H9 (cell line): ENCODE measurements around the gene C17orf113. TPM values are rescaled to one million over a fixed set of nuclear protein-coding genes. Genes with fewer than 3 reads are reported as not detected.
A peak's percentile ranks its signal among the peaks of the same experiment; 100 is the strongest.

ENCODE experiments used
- DNase-seq: peaks from one replicate; pipeline ENCODE4 v3.0.0-alpha.2; 2017
- H2AFZ ChIP-seq: one replicate; pipeline ENCODE4 v1.6.1; 2013; ENCODE audit warnings: mild to moderate bottlenecking, low read length, control low read depth, moderate library complexity
- H2AK5ac ChIP-seq: 2 replicates; pipeline ENCODE4 v1.6.1; 2013; ENCODE audit warnings: low read length, control low read depth, mixed read lengths; ENCODE audit not compliant: insufficient read length
- H2BK120ac ChIP-seq: one replicate; pipeline ENCODE4 v1.6.1; 2013; ENCODE audit warnings: low read depth, mild to moderate bottlenecking, low read length, control low read depth, inconsistent platforms; ENCODE audit not compliant: poor library complexity, severe bottlenecking
- H2BK12ac ChIP-seq: 2 replicates; pipeline ENCODE4 v1.6.1; 2013; ENCODE audit warnings: low read length, control low read depth, mixed read lengths, low read depth; ENCODE audit not compliant: insufficient read length
- H2BK15ac ChIP-seq: 2 replicates; pipeline ENCODE4 v1.6.1; 2013; ENCODE audit warnings: low read depth, low read length, control low read depth
- H2BK20ac ChIP-seq: one replicate; pipeline ENCODE4 v1.6.1; 2013; ENCODE audit warnings: low read depth, mild to moderate bottlenecking, low read length, control low read depth, inconsistent platforms; ENCODE audit not compliant: poor library complexity, severe bottlenecking
- H2BK5ac ChIP-seq: 2 replicates; pipeline ENCODE4 v1.6.1; 2013; ENCODE audit warnings: low read length, control low read depth, mixed read lengths; ENCODE audit not compliant: insufficient read length
- H3K14ac ChIP-seq: 2 replicates; pipeline ENCODE4 v1.6.1; 2013; ENCODE audit warnings: low read length, control low read depth; ENCODE audit not compliant: insufficient read depth
- H3K18ac ChIP-seq: 2 replicates; pipeline ENCODE4 v1.6.1; 2013; ENCODE audit warnings: low read depth, mild to moderate bottlenecking, mixed read lengths, low read length, control low read depth; ENCODE audit not compliant: insufficient read length
- H3K23ac ChIP-seq: 2 replicates; pipeline ENCODE4 v1.6.1; 2013; ENCODE audit warnings: low read length, control low read depth, mixed read lengths, low read depth; ENCODE audit not compliant: insufficient read length
- H3K23me2 ChIP-seq: 2 replicates; pipeline ENCODE4 v1.6.1; 2013; ENCODE audit warnings: low read depth, mild to moderate bottlenecking, mixed read lengths, low read length, control low read depth; ENCODE audit not compliant: insufficient read length, poor library complexity, severe bottlenecking
- H3K27ac ChIP-seq: 2 replicates; pipeline ENCODE4 v1.5.1; 2013; ENCODE audit warnings: low read length, control low read depth, mixed read lengths, low read depth; ENCODE audit not compliant: insufficient read length
- H3K27me3 ChIP-seq: 2 replicates; pipeline ENCODE4 v1.6.1; 2013; ENCODE audit warnings: low read length, control low read depth, inconsistent platforms; ENCODE audit not compliant: insufficient read depth
- H3K4ac ChIP-seq: 2 replicates; pipeline ENCODE4 v1.6.1; 2013; ENCODE audit warnings: low read depth, mild to moderate bottlenecking, control low read depth, inconsistent platforms, low read length, moderate library complexity
- H3K4me1 ChIP-seq: 2 replicates; pipeline ENCODE4 v1.6.1; 2013; ENCODE audit warnings: low read length, control low read depth, inconsistent platforms; ENCODE audit not compliant: insufficient read depth
- H3K4me2 ChIP-seq: 2 replicates; pipeline ENCODE4 v1.6.1; 2013; ENCODE audit warnings: low read length, control low read depth, mixed read lengths; ENCODE audit not compliant: insufficient read length, insufficient read depth
- H3K56ac ChIP-seq: 2 replicates; pipeline ENCODE4 v1.6.1; 2013; ENCODE audit warnings: low read depth, mild to moderate bottlenecking, mixed read lengths, low read length, control low read depth; ENCODE audit not compliant: insufficient read length
- H3K79me1 ChIP-seq: 2 replicates; pipeline ENCODE4 v1.6.1; 2013; ENCODE audit warnings: low read depth, mild to moderate bottlenecking, moderate library complexity, low read length, control low read depth, inconsistent platforms; ENCODE audit not compliant: insufficient read depth, poor library complexity, severe bottlenecking
- H3K79me2 ChIP-seq: 2 replicates; pipeline ENCODE4 v1.6.1; 2013; ENCODE audit warnings: low read length, control low read depth, inconsistent platforms; ENCODE audit not compliant: insufficient read depth
- H3K9ac ChIP-seq: 2 replicates; pipeline ENCODE4 v1.6.1; 2013; ENCODE audit warnings: low read length, control low read depth, mixed read lengths; ENCODE audit not compliant: insufficient read length; ENCODE audit errors: extremely low read depth
- H3K9me3 ChIP-seq: one replicate; pipeline ENCODE4 v1.6.1; 2013; ENCODE audit warnings: low read depth, low read length, inconsistent platforms; ENCODE audit not compliant: control insufficient read depth
- H3T11ph ChIP-seq: one replicate; pipeline ENCODE4 v1.6.1; 2013; ENCODE audit warnings: mild to moderate bottlenecking, low read length, control low read depth, inconsistent platforms
- H4K20me1 ChIP-seq: one replicate; pipeline ENCODE4 v1.6.1; 2013; ENCODE audit not compliant: control insufficient read depth, insufficient read length, insufficient read depth
- H4K5ac ChIP-seq: 2 replicates; pipeline ENCODE4 v1.6.1; 2013; ENCODE audit warnings: low read depth, mild to moderate bottlenecking, mixed read lengths, low read length, control low read depth; ENCODE audit not compliant: insufficient read length
- H4K8ac ChIP-seq: replicated peaks from 2 replicates; pipeline ENCODE4 v1.6.1; 2013; ENCODE audit warnings: low read length, control low read depth, mixed read lengths, low read depth; ENCODE audit not compliant: insufficient read length
- H4K91ac ChIP-seq: 2 replicates; pipeline ENCODE4 v1.6.1; 2013; ENCODE audit warnings: low read depth, mild to moderate bottlenecking, moderate library complexity, mixed read lengths, low read length, control low read depth; ENCODE audit not compliant: insufficient read length
- H3K27ac Mint-ChIP-seq, 3 experiments: 2 replicates in 2 of 3; 3 replicates in 1 of 3; pipeline ENCODE4 v1.8.0; 2020 to 2021; ENCODE audit warnings: mixed read lengths in 3 of 3, mild to moderate bottlenecking in 1 of 3, moderate library complexity in 1 of 3
- H3K27me3 Mint-ChIP-seq: 2 replicates; pipeline ENCODE4 v1.8.0; 2021; ENCODE audit warnings: low read depth, mild to moderate bottlenecking, moderate library complexity, mixed read lengths
- H3K36me3 Mint-ChIP-seq, 3 experiments: 2 replicates in 2 of 3; 3 replicates in 1 of 3; pipeline ENCODE4 v1.8.0; 2020 to 2021; ENCODE audit warnings: low read depth in 3 of 3, mixed read lengths in 3 of 3; ENCODE audit not compliant: insufficient read depth in 1 of 3
- H3K4me1 Mint-ChIP-seq, 2 experiments: 2 replicates each; pipeline ENCODE4 v1.8.0; 2020; ENCODE audit warnings: mixed read lengths in 2 of 2
- H3K4me3 Mint-ChIP-seq, 2 experiments: 2 replicates in 1 of 2; 3 replicates in 1 of 2; pipeline ENCODE4 v1.8.0; 2020 to 2021; ENCODE audit warnings: mild to moderate bottlenecking in 2 of 2, mixed read lengths in 2 of 2, moderate library complexity in 1 of 2
- H3K9me3 Mint-ChIP-seq, 2 experiments: 2 replicates in 1 of 2; 3 replicates in 1 of 2; pipeline ENCODE4 v1.8.0; 2020; ENCODE audit warnings: mild to moderate bottlenecking in 2 of 2, mixed read lengths in 2 of 2, moderate library complexity in 1 of 2
- WGBS: extraction: QIAGEN DNeasy Blood & Tissue Kit; methylation state at CpG from one replicate; pipeline ENCODE4 v1.1.7; 2013; ENCODE audit warnings: missing lambda C conversion rate, low lambda C conversion rate, mixed read lengths; ENCODE audit not compliant: insufficient read length; ENCODE audit errors: extremely low coverage; 5-methylcytosine and 5-hydroxymethylcytosine counted together
- long read RNA-seq: library from polyadenylated mRNA; unstranded; transcript quantifications from one replicate; pipeline ENCODE4 v2.0.0, GENCODE V29; 2020
- total RNA-seq: library from RNA; stranded (reverse); gene quantifications from 2 replicates; pipeline ENCODE4 v1.2.1, GENCODE V29; 2021
- TF ChIP-seq, protein P1 (sequence below): fragments of 200-600 bp; sonication (generic); conservative IDR thresholded peaks from 3 replicates; pipeline ENCODE4 v1.8.0; 2021; ENCODE audit warnings: antibody characterized with exemption, mild to moderate bottlenecking

The C17orf113 gene
- total RNA-seq = 1.0 and 1.2 TPM in 2 replicates
- long read RNA-seq = 0 reads

DNA sequence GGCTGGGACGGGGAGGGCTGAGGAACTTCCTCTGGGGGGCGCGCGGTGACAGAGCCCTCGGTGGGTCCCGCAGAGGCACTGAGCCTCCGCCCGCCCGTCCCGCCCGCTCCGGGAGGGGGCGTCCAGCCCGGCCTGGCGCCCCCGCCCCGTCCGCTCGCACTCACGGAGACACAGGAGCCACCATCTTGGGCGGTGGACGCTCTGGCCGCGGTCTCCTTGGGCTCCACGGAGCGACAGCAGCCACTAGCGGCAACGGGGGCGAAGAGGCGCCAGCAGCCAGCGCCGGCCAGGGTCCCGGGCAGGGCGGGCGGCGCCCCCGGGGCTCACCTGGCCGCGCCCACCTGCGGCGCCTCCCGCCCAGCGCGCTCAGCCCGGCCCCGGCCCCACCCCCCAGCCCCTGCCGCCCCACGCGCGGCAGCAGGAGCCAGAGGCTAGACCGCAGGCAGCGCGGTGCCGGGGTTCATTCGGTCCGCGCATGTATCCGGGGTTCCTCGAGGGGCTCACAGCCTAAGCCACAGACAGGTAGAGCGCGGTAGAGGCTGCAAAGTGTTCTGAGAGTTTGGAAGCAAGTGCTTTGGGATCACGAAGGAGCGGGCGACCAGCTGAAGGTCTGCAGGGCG, at the start of gene C17orf113:
C17orf113 (minus strand) TSS at position 209 of the 620 bp plus-strand sequence. CDS start 7,225 bp downstream, outside the sequence.
- H3K23me2 ChIP-seq = peaks cover 9% of the 10 kb centered on the region
- H4K8ac ChIP-seq = no peak within 1 kb of the TSS
- H2BK5ac ChIP-seq = no peak within 1 kb of the TSS
- H2BK20ac ChIP-seq = no peak within 1 kb of the TSS
- H3K36me3 Mint-ChIP-seq = no peaks in the 10 kb centered on the region; a peak in 1 of 7 replicates
- H3K4me3 Mint-ChIP-seq = peak within 1 kb of the TSS; percentile 75 to 88
- H3K9me3 Mint-ChIP-seq = no peaks in the 10 kb centered on the region
- H3K4me1 Mint-ChIP-seq = peaks cover 48 to 57% of the 10 kb centered on the region in 2 experiments
- no peaks in the 10 kb centered on the region for H3K9me3 ChIP-seq
- no peak within 1 kb of the TSS for H2AK5ac ChIP-seq
- H2AFZ ChIP-seq = no peak within 1 kb of the TSS
- no peak within 1 kb of the TSS for H3K4ac ChIP-seq
- H3K18ac ChIP-seq = no peak within 1 kb of the TSS
- H3T11ph ChIP-seq = no peak within 1 kb of the TSS
- no peaks in the 10 kb centered on the region for H3K79me2 ChIP-seq
- no peak within 1 kb of the TSS for H2BK120ac ChIP-seq
- H3K27ac Mint-ChIP-seq = peak within 1 kb of the TSS in 1 of 3 experiments; percentile 82; a peak in 1 of 7 replicates
- H3K23ac ChIP-seq = no peak within 1 kb of the TSS
- no peak within 1 kb of the TSS; the same call in 1 of the 2 replicates for H3K14ac ChIP-seq
- H3K79me1 ChIP-seq = no peaks in the 10 kb centered on the region
- peak within 1 kb of the TSS; percentile 69 for H3K4me2 ChIP-seq
- H3K27me3 Mint-ChIP-seq = peaks cover 33% of the 10 kb centered on the region
- WGBS = no CpG with 5 or more reads among the region's 65 CpGs
- H3K27ac ChIP-seq = no peak within 1 kb of the TSS
- no peak within 1 kb of the TSS for H2BK15ac ChIP-seq
- no peak within 1 kb of the TSS for H4K5ac ChIP-seq
- no peak within 1 kb of the TSS for H2BK12ac ChIP-seq
- H3K9ac ChIP-seq = no peak within 1 kb of the TSS
- H3K4me1 ChIP-seq = peaks cover 7% of the 10 kb centered on the region; the same call in 1 of the 2 replicates
- H3K56ac ChIP-seq = no peak within 1 kb of the TSS
- H4K20me1 ChIP-seq = no peaks in the 10 kb centered on the region
- DNase-seq = peak; percentile 78
- TF ChIP-seq, protein P1, sequence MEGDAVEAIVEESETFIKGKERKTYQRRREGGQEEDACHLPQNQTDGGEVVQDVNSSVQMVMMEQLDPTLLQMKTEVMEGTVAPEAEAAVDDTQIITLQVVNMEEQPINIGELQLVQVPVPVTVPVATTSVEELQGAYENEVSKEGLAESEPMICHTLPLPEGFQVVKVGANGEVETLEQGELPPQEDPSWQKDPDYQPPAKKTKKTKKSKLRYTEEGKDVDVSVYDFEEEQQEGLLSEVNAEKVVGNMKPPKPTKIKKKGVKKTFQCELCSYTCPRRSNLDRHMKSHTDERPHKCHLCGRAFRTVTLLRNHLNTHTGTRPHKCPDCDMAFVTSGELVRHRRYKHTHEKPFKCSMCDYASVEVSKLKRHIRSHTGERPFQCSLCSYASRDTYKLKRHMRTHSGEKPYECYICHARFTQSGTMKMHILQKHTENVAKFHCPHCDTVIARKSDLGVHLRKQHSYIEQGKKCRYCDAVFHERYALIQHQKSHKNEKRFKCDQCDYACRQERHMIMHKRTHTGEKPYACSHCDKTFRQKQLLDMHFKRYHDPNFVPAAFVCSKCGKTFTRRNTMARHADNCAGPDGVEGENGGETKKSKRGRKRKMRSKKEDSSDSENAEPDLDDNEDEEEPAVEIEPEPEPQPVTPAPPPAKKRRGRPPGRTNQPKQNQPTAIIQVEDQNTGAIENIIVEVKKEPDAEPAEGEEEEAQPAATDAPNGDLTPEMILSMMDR = peak; percentile 62
- no peaks in the 10 kb centered on the region for H3K27me3 ChIP-seq
- no peak within 1 kb of the TSS for H4K91ac ChIP-seq
